GM18526 (cell line): ENCODE data around the gene FANCI.

Source experiments
- POLR2A ChIP-seq: IDR thresholded peaks from 3 replicates; pipeline ENCODE4 v1.6.1; 2011; ENCODE audit not compliant: insufficient read length; ENCODE audit errors: extremely low read depth

The FANCI gene

DNA sequence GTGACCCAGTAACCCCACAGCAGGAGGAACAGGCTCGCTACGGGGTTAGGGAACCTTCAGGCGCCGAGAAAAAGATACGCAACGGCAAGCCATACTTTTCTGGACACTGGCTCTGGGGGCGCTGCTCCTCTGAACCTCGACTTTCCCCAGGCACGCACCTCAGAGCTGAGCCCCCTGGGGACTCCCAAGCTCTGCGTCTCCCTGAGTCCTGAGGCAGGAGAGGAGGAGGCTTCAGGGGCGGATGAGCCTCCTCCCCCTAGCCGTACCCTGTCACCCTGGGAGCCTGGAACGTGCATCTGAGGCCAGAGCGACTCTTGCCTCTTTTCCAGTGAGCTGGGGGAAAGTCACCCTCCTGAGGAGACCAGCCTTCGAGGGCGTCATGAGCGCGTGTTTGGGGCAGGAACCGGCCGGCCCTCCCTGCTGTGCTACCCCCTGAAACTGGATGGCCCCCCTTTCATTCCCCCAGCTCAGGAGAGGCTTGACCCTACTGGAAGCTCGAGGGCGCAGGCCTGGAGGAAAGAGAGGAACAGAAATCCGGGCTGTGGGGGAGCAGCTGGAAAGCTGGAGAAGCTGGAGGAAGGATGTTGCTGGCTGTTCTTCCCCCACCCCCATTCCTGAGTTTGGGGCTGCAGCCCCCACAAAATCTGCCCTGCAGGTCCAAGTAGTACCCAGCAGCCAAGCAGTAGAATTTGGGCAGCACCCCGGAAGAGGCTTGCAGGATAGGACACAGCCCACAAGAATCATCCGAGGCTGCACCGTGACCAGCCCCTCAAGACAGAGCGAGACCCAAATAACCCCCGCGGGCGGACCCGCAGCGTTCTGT is 115.9 kb downstream of the FANCI start:
- no peak for TF ChIP-seq POLR2A

GRCh38 chr15:89360294-89360971 is 116.7 kb downstream of the FANCI start:
- no peak for TF ChIP-seq POLR2A

DNA sequence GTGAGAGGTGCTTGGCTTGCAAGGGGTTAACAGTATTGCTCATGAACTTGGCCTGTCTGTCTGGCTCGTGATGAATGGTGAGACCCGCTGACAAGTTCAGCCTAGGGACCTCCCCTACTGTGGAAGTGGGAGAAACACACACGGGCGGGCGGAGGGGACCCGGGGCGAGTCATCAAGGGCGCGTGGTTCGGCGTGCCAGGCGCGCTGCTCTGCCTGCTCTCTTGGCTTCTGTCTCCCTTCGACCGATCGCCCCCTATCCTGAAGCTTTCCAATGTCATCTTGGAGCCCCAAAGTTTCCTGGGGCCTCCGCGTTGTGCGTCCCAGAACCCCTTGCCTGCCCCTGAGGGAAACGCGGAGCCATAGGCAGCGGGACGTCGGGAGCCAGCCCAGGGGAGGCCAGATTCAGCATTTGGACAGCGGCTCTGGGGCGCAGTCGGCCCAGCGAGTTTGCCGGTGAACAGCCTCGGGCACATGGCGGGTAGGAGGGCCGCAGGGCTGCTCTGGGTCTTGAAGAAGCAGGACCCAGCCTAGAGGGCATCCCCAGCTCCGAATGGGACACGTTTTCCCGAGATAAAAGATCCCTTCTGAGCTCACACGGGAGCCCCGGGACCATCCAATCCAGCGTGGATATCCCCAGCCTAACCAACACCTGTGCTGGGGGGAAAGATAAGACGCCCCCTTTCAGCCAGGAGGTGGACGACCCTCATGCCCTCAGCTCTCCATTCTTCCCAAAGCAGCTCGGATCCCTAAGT is 117.8 kb downstream of the FANCI start:
- no peak for TF ChIP-seq POLR2A

DNA sequence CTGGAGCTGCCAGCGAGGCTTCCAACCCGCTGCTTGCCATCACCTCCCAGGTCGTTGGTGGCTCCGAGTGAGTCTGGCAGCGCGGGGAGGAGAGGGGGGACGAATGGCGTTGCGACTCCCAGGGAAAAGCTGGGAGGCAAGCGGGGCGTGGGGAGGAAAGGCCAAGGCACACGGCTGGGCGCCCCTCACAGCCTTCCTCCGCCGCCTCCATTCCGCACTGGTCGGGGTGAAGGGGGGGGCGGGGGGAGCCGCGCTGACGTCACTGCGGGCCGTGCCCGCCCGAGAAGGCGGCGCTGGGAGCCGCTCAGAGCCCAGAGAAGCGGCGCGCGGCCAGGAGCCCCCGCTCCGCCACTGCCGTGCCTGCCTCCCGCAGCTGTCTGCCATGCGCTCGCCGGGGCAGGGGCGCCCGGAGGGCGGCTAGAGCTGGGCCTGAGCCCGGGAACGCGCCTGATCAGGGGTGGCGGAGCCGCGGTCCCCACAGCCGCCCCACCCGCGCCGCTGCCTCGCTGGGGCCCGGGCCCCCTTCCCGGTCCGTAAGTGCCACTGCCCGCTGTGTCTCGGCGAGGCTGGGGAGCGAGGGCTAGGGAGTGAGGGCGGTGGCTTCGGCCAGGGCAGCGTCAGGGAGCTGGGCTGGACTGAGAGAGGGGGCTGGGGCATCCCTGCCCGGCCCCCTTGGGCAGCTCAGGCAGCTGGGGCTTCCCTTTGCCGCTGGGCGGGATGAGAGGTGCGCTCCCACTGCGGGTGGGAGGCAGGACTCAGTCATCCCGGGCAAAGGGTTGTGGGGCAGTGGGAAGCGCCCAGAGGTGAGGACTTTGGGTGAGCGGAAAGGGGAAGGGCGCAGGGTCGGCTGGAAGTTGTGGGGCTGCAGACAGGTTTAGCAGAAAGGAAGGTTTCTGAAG is 118.7 kb downstream of the FANCI start:
- TF ChIP-seq POLR2A, result no peak

DNA sequence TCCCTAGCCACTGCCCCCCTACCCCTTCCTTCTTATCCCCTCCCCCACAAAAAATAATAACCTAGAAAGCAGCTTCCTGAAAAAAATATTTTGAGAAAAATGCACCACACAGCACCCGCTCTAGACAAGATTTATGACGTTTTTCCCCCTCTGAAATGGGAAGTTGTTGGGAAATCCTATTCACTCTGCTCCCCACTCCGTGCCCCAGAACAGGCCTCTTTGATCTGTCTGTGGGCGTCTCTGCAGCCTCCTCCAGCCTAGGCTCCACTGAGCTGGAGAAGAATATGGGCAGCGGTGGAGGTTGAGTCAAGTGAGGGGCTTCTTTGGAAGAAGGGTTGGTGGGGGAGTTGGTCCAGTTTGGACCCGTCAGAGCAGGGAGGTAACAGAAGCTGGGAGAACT is 119.4 kb downstream of the FANCI start:
- TF ChIP-seq POLR2A, result no peak

DNA sequence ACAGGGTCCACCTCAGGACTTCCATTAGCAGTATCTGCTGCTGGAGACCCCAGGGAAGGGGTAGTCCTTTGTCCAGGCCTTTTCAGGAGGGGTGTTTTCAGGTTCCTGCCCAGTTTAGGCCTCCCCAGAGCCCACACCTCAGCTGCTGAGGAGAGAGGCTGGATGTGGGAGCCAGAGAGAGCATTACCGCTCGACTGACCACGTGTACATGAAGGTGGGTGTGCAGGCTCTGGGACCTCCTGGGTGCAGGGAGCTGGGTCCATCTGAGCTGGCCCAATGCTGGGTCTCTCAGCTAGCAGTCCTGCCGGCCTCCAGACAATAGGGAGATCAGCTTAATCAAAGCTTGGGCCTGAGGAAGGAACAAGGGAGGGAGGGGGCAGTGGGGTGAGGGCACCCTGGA is 120.0 kb downstream of the FANCI start:
- TF ChIP-seq POLR2A, result no peak

- TF ChIP-seq POLR2A, result no peak
Observed at GRCh38 chr15:89364341-89364740, 120.6 kb downstream of the FANCI start.

GRCh38 chr15:89364741-89365450 is 121.1 kb downstream of the FANCI start:
- TF ChIP-seq POLR2A, result no peak

- no peak for TF ChIP-seq POLR2A
Observed at GRCh38 chr15:89365462-89366065, 121.8 kb downstream of the FANCI start.
